H1 (cell line): ENCODE data around the gene SWT1. TPM values are rescaled to one million over a fixed set of nuclear protein-coding genes. Genes with fewer than 3 reads are reported as not detected.

Experiments
- CTCF ChIA-PET: fragments of 300-600 bp; sonication (Branson Sonifier 250); formaldehyde crosslinking; loops from one replicate; lab custom pipeline; 2021; ENCODE audit not compliant: partially characterized antibody; lab: Charles Lee
- POLR2A ChIA-PET: fragments of 300-600 bp; sonication (Branson Sonifier 250); formaldehyde crosslinking; loops from one replicate; lab custom pipeline; 2021; ENCODE audit warnings: inconsistent platforms; ENCODE audit not compliant: partially characterized antibody; lab: Charles Lee
- DNase-seq, 2 experiments: peaks; one replicate each; pipeline versions ENCODE4 v3.0.0 to v3.0.0-alpha.2; 2010 to 2022; ENCODE audit warnings: low spot score in 2 of 2, low read depth in 1 of 2, mixed read lengths in 1 of 2
- FAIRE-seq: peaks from 2 replicates; lab custom pipeline; 2011; peaks lifted over from hg19 to GRCh38; lab: Jason Lieb, UNC
- H2AFZ ChIP-seq: 2 replicates; pipeline ENCODE4 v1.8.1; 2012; ENCODE audit warnings: low read length, inconsistent platforms
- H2AK5ac ChIP-seq: 2 replicates; pipeline ENCODE4 v1.6.1; 2013; ENCODE audit warnings: low read depth, low read length
- H2BK120ac ChIP-seq: replicated peaks from 2 replicates; pipeline ENCODE3; 2013; ENCODE audit warnings: low read depth, low read length, inconsistent platforms
- H2BK12ac ChIP-seq: 2 replicates; pipeline ENCODE4 v1.6.1; 2013; ENCODE audit warnings: low read depth, low read length
- H2BK15ac ChIP-seq: 2 replicates; pipeline ENCODE4 v1.6.1; 2013; ENCODE audit warnings: low read length
- H2BK20ac ChIP-seq: 2 replicates; pipeline ENCODE4 v1.6.1; 2013; ENCODE audit warnings: low read length
- H2BK5ac ChIP-seq: 2 replicates; pipeline ENCODE4 v1.6.1; 2013; ENCODE audit warnings: low read depth, low read length
- H3K14ac ChIP-seq: 2 replicates; pipeline ENCODE4 v1.6.1; 2013; ENCODE audit warnings: inconsistent platforms; ENCODE audit not compliant: insufficient read length
- H3K18ac ChIP-seq: 2 replicates; pipeline ENCODE4 v1.6.1; 2013; ENCODE audit warnings: low read length; ENCODE audit errors: extremely low read depth
- H3K23ac ChIP-seq: 2 replicates; pipeline ENCODE4 v1.6.1; 2013; ENCODE audit warnings: inconsistent platforms; ENCODE audit not compliant: insufficient read length
- H3K23me2 ChIP-seq: 2 replicates; pipeline ENCODE4 v1.6.1; 2013; ENCODE audit warnings: low read depth, low read length
- H3K27ac ChIP-seq: 2 replicates; pipeline ENCODE4 v1.6.1; 2011; ENCODE audit warnings: low read depth, low read length, inconsistent platforms
- H3K27me3 ChIP-seq, 4 experiments: replicated peaks in 1 of 4; 1 replicate in 1 of 4; 2 replicates in 3 of 4; pipeline versions ENCODE4 v1.6.1 to v1.8.1; 2011 to 2013; ENCODE audit warnings: low read length in 3 of 4, mild to moderate bottlenecking in 3 of 4, inconsistent platforms in 2 of 4, mixed read lengths in 2 of 4, moderate library complexity in 1 of 4; ENCODE audit not compliant: control insufficient read depth in 3 of 4, insufficient read depth in 3 of 4; ENCODE audit errors: extremely low read depth in 1 of 4
- H3K36me3 ChIP-seq, 4 experiments: 2 replicates each; pipeline versions ENCODE4 v1.6.1 to v1.8.1; 2011 to 2013; ENCODE audit warnings: mild to moderate bottlenecking in 4 of 4, low read length in 3 of 4, moderate library complexity in 2 of 4, control low read depth in 1 of 4, inconsistent platforms in 1 of 4; ENCODE audit not compliant: insufficient read depth in 4 of 4, control insufficient read depth in 2 of 4
- H3K4ac ChIP-seq: replicated peaks from 2 replicates; pipeline ENCODE3; 2013; ENCODE audit warnings: low read length, low read depth, mixed read lengths, inconsistent platforms; ENCODE audit not compliant: insufficient read length
- H3K4me1 ChIP-seq, 4 experiments: replicated peaks in 1 of 4; 1 replicate in 1 of 4; 2 replicates in 3 of 4; pipeline versions ENCODE4 v1.6.1 to v1.8.1; 2011 to 2013; ENCODE audit warnings: low read length in 3 of 4, inconsistent platforms in 2 of 4, mixed read lengths in 1 of 4; ENCODE audit not compliant: insufficient read depth in 4 of 4, control insufficient read depth in 3 of 4
- H3K4me2 ChIP-seq, 2 experiments: 2 replicates each; pipeline versions ENCODE4 v1.6.1 to v1.8.1; 2011 to 2013; ENCODE audit warnings: low read depth in 2 of 2, low read length in 2 of 2, control low read depth in 1 of 2, inconsistent platforms in 1 of 2, mild to moderate bottlenecking in 1 of 2; ENCODE audit not compliant: insufficient read depth in 1 of 2
- H3K4me3 ChIP-seq, 4 experiments: fragments of 200-600, 300-600 bp in 1 of 4; sonication (generic), shearing (Covaris generic), sonication (Bioruptor Twin) in 1 of 4; 2 replicates each; pipeline versions ENCODE4 v1.5.1 to v1.8.1; 2011 to 2016; ENCODE audit warnings: low read length in 4 of 4, low read depth in 3 of 4, control low read depth in 2 of 4, inconsistent platforms in 2 of 4, mild to moderate bottlenecking in 2 of 4, mixed read lengths in 1 of 4, moderate library complexity in 1 of 4; ENCODE audit not compliant: insufficient read depth in 2 of 4; ENCODE audit errors: extremely low read depth in 1 of 4
- H3K56ac ChIP-seq: replicated peaks from 2 replicates; pipeline ENCODE3; 2013; ENCODE audit warnings: low read depth, mild to moderate bottlenecking, mixed read lengths, low read length, inconsistent platforms; ENCODE audit not compliant: insufficient read length
- H3K79me1 ChIP-seq: 2 replicates; pipeline ENCODE4 v1.6.1; 2013; ENCODE audit warnings: low read depth, low read length, control low read depth
- H3K79me2 ChIP-seq, 2 experiments: 2 replicates each; pipeline versions ENCODE4 v1.6.1 to v1.8.1; 2012 to 2013; ENCODE audit warnings: low read length in 2 of 2, mild to moderate bottlenecking in 2 of 2, inconsistent platforms in 1 of 2; ENCODE audit not compliant: insufficient read depth in 2 of 2, control insufficient read depth in 1 of 2
- H3K9ac ChIP-seq, 4 experiments: replicated peaks in 1 of 4; 1 replicate in 1 of 4; 2 replicates in 3 of 4; pipeline versions ENCODE4 v1.6.1 to v1.8.1; 2011 to 2013; ENCODE audit warnings: low read depth in 3 of 4, low read length in 3 of 4, control low read depth in 2 of 4, mild to moderate bottlenecking in 2 of 4, moderate library complexity in 2 of 4, inconsistent platforms in 1 of 4; ENCODE audit errors: extremely low read depth in 1 of 4
- H3K9me3 ChIP-seq, 2 experiments: 2 replicates each; pipeline versions ENCODE4 v1.6.1 to v1.8.1; 2012 to 2013; ENCODE audit warnings: mild to moderate bottlenecking in 2 of 2, moderate library complexity in 2 of 2, control low read depth in 1 of 2, inconsistent platforms in 1 of 2, low read depth in 1 of 2, low read length in 1 of 2, mixed read lengths in 1 of 2; ENCODE audit not compliant: insufficient read depth in 2 of 2
- H4K20me1 ChIP-seq, 2 experiments: replicated peaks in 1 of 2; 2 replicates each; pipeline versions ENCODE3 to v1.8.1; 2011 to 2013; ENCODE audit warnings: inconsistent platforms in 2 of 2, low read length in 2 of 2, mild to moderate bottlenecking in 1 of 2; ENCODE audit not compliant: insufficient read depth in 2 of 2, control insufficient read depth in 1 of 2
- H4K5ac ChIP-seq: 2 replicates; pipeline ENCODE4 v1.6.1; 2013; ENCODE audit warnings: low read length, low read depth, mixed read lengths, inconsistent platforms; ENCODE audit not compliant: insufficient read length
- H4K8ac ChIP-seq: 2 replicates; pipeline ENCODE4 v1.8.0; 2013; ENCODE audit warnings: mild to moderate bottlenecking, moderate library complexity, low read length, inconsistent platforms; ENCODE audit not compliant: insufficient read depth; ENCODE audit errors: extremely low read depth
- H4K91ac ChIP-seq: replicated peaks from 2 replicates; pipeline ENCODE3; 2013; ENCODE audit warnings: low read length, mixed read lengths, inconsistent platforms; ENCODE audit not compliant: insufficient read length
- HDAC6 ChIP-seq: IDR thresholded peaks from one replicate; pipeline ENCODE4 v1.7.1; 2012; ENCODE audit warnings: low read depth, mild to moderate bottlenecking, inconsistent platforms, low read length, moderate library complexity
- KDM1A ChIP-seq: fragments of 200-600, 300-600 bp; sonication (generic); IDR thresholded peaks from 2 replicates; pipeline ENCODE4 v1.7.1; 2016; ENCODE audit warnings: mild to moderate bottlenecking, low read length, borderline replicate concordance
- MAFK ChIP-seq: IDR thresholded peaks from 2 replicates; pipeline ENCODE4 v1.6.1; 2012; ENCODE audit warnings: low read depth, mild to moderate bottlenecking, improper control_type of control experiment, low read length
- PHF8 ChIP-seq: fragments of 200-600 bp; sonication (generic); conservative IDR thresholded peaks from 2 replicates; pipeline ENCODE4 v1.7.1; 2012; ENCODE audit warnings: low read depth, mild to moderate bottlenecking, inconsistent platforms, low read length, moderate library complexity
- SAP30 ChIP-seq: fragments of 300-600 bp; sonication (generic); IDR thresholded peaks from 2 replicates; pipeline ENCODE4 v1.7.1; 2012; ENCODE audit warnings: low read length, moderate library complexity, mild to moderate bottlenecking, inconsistent platforms; ENCODE audit not compliant: insufficient read depth, insufficient replicate concordance
- SP4 ChIP-seq: IDR thresholded peaks from 2 replicates; pipeline ENCODE4 v1.6.1; 2012; ENCODE audit warnings: low read length, inconsistent platforms
- SRF ChIP-seq: IDR thresholded peaks from 2 replicates; pipeline ENCODE4 v1.6.1; 2011; ENCODE audit warnings: mild to moderate bottlenecking, low read depth, low read length, moderate library complexity
- WGBS, 2 experiments: shearing (Covaris generic) in 1 of 2; methylation state at CpG; one replicate each; pipeline versions ENCODE4 v1.1.6 to v1.1.7; 2013 to 2015; ENCODE audit warnings: low lambda C conversion rate in 2 of 2, mixed read lengths in 2 of 2, inconsistent platforms in 1 of 2, low coverage in 1 of 2, missing lambda C conversion rate in 1 of 2; ENCODE audit not compliant: insufficient replicate concordance in 2 of 2, insufficient coverage in 1 of 2, insufficient read length in 1 of 2; ENCODE audit errors: extremely low coverage in 1 of 2, missing lambda C conversion rate in 1 of 2; 5-methylcytosine and 5-hydroxymethylcytosine counted together
- polyA plus RNA-seq, 7 experiments: library from polyadenylated mRNA; depleted of rRNA in 3 of 7; stranded (reverse) in 5 of 7; unstranded in 2 of 7; fragments of >200 nt in 5 of 7; fragments of 200-250 nt in 2 of 7; gene quantifications; 1 replicate in 5 of 7; 2 replicates in 1 of 7; 4 replicates in 1 of 7; pipeline versions ENCODE4 v1.2.1 to v1.2.3, GENCODE V29; 2011 to 2013; ENCODE audit warnings: missing spikeins in 2 of 7, mixed read lengths in 2 of 7
- total RNA-seq: library from RNA; stranded (reverse); fragmentation: NEBNext Ultra II Directional; extraction: Animal tissue kit (Norgen Biotek cat#: 25700); gene quantifications from 2 replicates; pipeline ENCODE4 v1.2.1, GENCODE V29; 2021

Gene SWT1
- total and polyA plus RNA-seq, 2 of the 8 experiments (the other 6 are each of a cell fraction or from before 2014, with no cell fraction given): 1.4 to 6.2 TPM

- Histone ChIP-seq H3K23me2 (no peaks in the 10 kb centered on the region), H2BK120ac (no peak overlapping the region), H2BK12ac (no peak overlapping the region), H3K79me1 (no peaks in the 10 kb centered on the region), H2BK15ac (no peak overlapping the region), H3K4me1 (no peaks in the 10 kb centered on the region), H3K27me3 (no peaks in the 10 kb centered on the region), H2BK5ac (no peak overlapping the region), H3K14ac (no peak overlapping the region), H4K20me1 (peaks cover 2 to 5% of the 10 kb centered on the region in 2 experiments), H3K36me3 (peaks cover 22 to 85% (median 58%) of the 10 kb centered on the region in 4 experiments), H3K18ac (no peak overlapping the region), H3K9me3 (no peaks in the 10 kb centered on the region), H3K27ac (no peak overlapping the region), H3K79me2 (no peaks in the 10 kb centered on the region), H2AFZ (no peak overlapping the region), H3K4me2 (no peak overlapping the region), H4K8ac (no peak overlapping the region; the same call in 1 of the 2 replicates), H3K23ac (no peak overlapping the region), H3K4ac (no peak overlapping the region), H3K4me3 (no peak overlapping the region), H2AK5ac (no peak overlapping the region), H4K91ac (no peak overlapping the region), H3K56ac (no peak overlapping the region), H2BK20ac (no peak overlapping the region), H3K9ac (no peak overlapping the region), H4K5ac (no peak overlapping the region)
- POLR2A ChIA-PET: no interaction called here
- TF ChIP-seq SAP30 (no peak), KDM1A (no peak), SP4 (no peak), MAFK (no peak), SRF (no peak), PHF8 (no peak), HDAC6 (no peak)
- CTCF ChIA-PET: interaction anchor here (1.4 kb wide), 1 partner anchor 59 kb away, joined by 4 read pairs; no protein-coding TSS in a partner anchor
- no peak for FAIRE-seq
- no peak for DNase-seq
- 93% methylated on average over 2 of the region's 2 CpGs; no CpG with 5 or more reads in 1 of the 2 experiments for WGBS, 2 experiments
These were observed 141.0 kb downstream of the SWT1 start for GRCh38 chr1:185297982-185298381.
